Liver (tissue), 9 donors: Measurements from ENCODE around the gene GRIK2. TPM values are rescaled to one million over a fixed set of nuclear protein-coding genes. Genes with fewer than 3 reads are reported as not detected.

Experiments used
- DNase-seq: peaks from one replicate; pipeline ENCODE4 v3.0.0-alpha.2; 2017; ENCODE audit warnings: low spot score
- H3K27ac ChIP-seq, 2 donors: one replicate each; pipeline ENCODE4 v1.7.0; 2013; ENCODE audit warnings: inconsistent platforms in 2 of 2, low read length in 2 of 2, control low read depth in 1 of 2, low read depth in 1 of 2, mild to moderate bottlenecking in 1 of 2
- H3K27me3 ChIP-seq, 4 donors: one replicate each; pipeline versions ENCODE4 v1.6.1 to v1.7.0; 2013; ENCODE audit warnings: low read length in 3 of 4, inconsistent platforms in 1 of 4, mild to moderate bottlenecking in 1 of 4, moderate library complexity in 1 of 4; ENCODE audit not compliant: control insufficient read depth in 4 of 4, insufficient read depth in 4 of 4
- H3K36me3 ChIP-seq, 4 donors: one replicate each; pipeline versions ENCODE4 v1.6.1 to v1.7.0; 2013; ENCODE audit warnings: low read length in 3 of 4, mild to moderate bottlenecking in 3 of 4, low read depth in 1 of 4, moderate library complexity in 1 of 4; ENCODE audit not compliant: control insufficient read depth in 4 of 4, insufficient read depth in 3 of 4
- H3K4me1 ChIP-seq, 4 donors: one replicate each; pipeline versions ENCODE4 v1.6.1 to v1.7.0; 2013; ENCODE audit warnings: low read length in 3 of 4, mild to moderate bottlenecking in 3 of 4, moderate library complexity in 1 of 4; ENCODE audit not compliant: control insufficient read depth in 4 of 4, insufficient read depth in 4 of 4
- H3K4me3 ChIP-seq, 3 donors: one replicate each; pipeline versions ENCODE4 v1.6.1 to v1.7.0; 2013; ENCODE audit warnings: low read length in 3 of 3, control low read depth in 1 of 3, low read depth in 1 of 3, mild to moderate bottlenecking in 1 of 3
- H3K9ac ChIP-seq, 2 donors: one replicate each; pipeline ENCODE4 v1.7.0; 2013; ENCODE audit warnings: low read length in 2 of 2, mild to moderate bottlenecking in 2 of 2, moderate library complexity in 2 of 2, control low read depth in 1 of 2, low read depth in 1 of 2
- H3K9me3 ChIP-seq, 4 donors: one replicate each; pipeline versions ENCODE4 v1.6.1 to v1.7.0; 2013; ENCODE audit warnings: low read length in 3 of 4; ENCODE audit not compliant: control insufficient read depth in 4 of 4
- ATF3 ChIP-seq: IDR thresholded peaks from 2 replicates; pipeline ENCODE4 v1.6.1; 2016; ENCODE audit warnings: antibody characterized with exemption
- EGR1 ChIP-seq, 2 donors: IDR thresholded peaks; 2 replicates each; pipeline ENCODE4 v1.6.1; 2016 to 2018; ENCODE audit warnings: antibody characterized with exemption in 2 of 2, low read depth in 2 of 2
- FOXA1 ChIP-seq: IDR thresholded peaks from 2 replicates; pipeline ENCODE4 v1.6.1; 2016; ENCODE audit warnings: antibody characterized with exemption
- FOXA2 ChIP-seq: IDR thresholded peaks from 2 replicates; pipeline ENCODE4 v1.6.1; 2016; ENCODE audit warnings: antibody characterized with exemption
- GABPA ChIP-seq, 2 donors: IDR thresholded peaks in 1 of 2; conservative IDR thresholded peaks in 1 of 2; 2 replicates each; pipeline ENCODE4 v1.6.1; 2016; ENCODE audit warnings: antibody characterized with exemption in 2 of 2, mild to moderate bottlenecking in 1 of 2, moderate library complexity in 1 of 2
- HNF4A ChIP-seq, 2 donors: conservative IDR thresholded peaks; 2 replicates each; pipeline ENCODE4 v1.6.1; 2016; ENCODE audit warnings: antibody characterized with exemption in 2 of 2, mild to moderate bottlenecking in 2 of 2
- HNF4G ChIP-seq: IDR thresholded peaks from 2 replicates; pipeline ENCODE4 v1.6.1; 2016; ENCODE audit warnings: antibody characterized with exemption
- JUND ChIP-seq, 2 donors: IDR thresholded peaks; 2 replicates each; pipeline ENCODE4 v1.6.1; 2016; ENCODE audit warnings: antibody characterized with exemption in 2 of 2
- MAX ChIP-seq: IDR thresholded peaks from 2 replicates; pipeline ENCODE4 v1.6.1; 2016; ENCODE audit warnings: antibody characterized with exemption
- NR2F2 ChIP-seq: IDR thresholded peaks from 2 replicates; pipeline ENCODE4 v1.6.1; 2016; ENCODE audit warnings: antibody characterized with exemption
- RAD21 ChIP-seq, 2 donors: IDR thresholded peaks; 2 replicates each; pipeline ENCODE4 v1.6.1; 2016; ENCODE audit warnings: antibody characterized with exemption in 2 of 2, mild to moderate bottlenecking in 2 of 2
- RXRA ChIP-seq, 2 donors: IDR thresholded peaks; 2 replicates each; pipeline ENCODE4 v1.6.1; 2017 to 2018; ENCODE audit warnings: antibody characterized with exemption in 2 of 2, mild to moderate bottlenecking in 1 of 2
- SP1 ChIP-seq: IDR thresholded peaks from 2 replicates; pipeline ENCODE4 v1.6.1; 2018; ENCODE audit warnings: antibody characterized with exemption, mild to moderate bottlenecking
- TAF1 ChIP-seq: conservative IDR thresholded peaks from 2 replicates; pipeline ENCODE4 v1.6.1; 2016; ENCODE audit warnings: antibody characterized with exemption, mild to moderate bottlenecking
- YY1 ChIP-seq: IDR thresholded peaks from 2 replicates; pipeline ENCODE4 v1.6.1; 2016; ENCODE audit warnings: antibody characterized with exemption, mild to moderate bottlenecking
- WGBS: extraction: QIAGEN DNeasy Blood & Tissue Kit; methylation state at CpG from one replicate; pipeline ENCODE4 v1.1.7; 2013; 5-methylcytosine and 5-hydroxymethylcytosine counted together
- polyA plus RNA-seq, 2 donors: library from polyadenylated mRNA; stranded (reverse) in 1 of 2; unstranded in 1 of 2; fragments of 200-250 nt in 1 of 2; fragments of >200 nt in 1 of 2; fragmentation: Nextera tagmentation in 1 of 2; extraction: Ambion mirVana in 1 of 2; gene quantifications; one replicate each; pipeline versions ENCODE4 v1.2.1 to v1.2.3, GENCODE V29; 2013 to 2015
- total RNA-seq, 2 donors: library from RNA; depleted of rRNA; stranded (reverse); fragments of >200 nt; gene quantifications; one replicate each; pipeline ENCODE4 v1.2.3, GENCODE V29; 2014
- TF ChIP-seq, protein P1 (sequence below): IDR thresholded peaks from 2 replicates; pipeline ENCODE4 v1.6.1; 2016; ENCODE audit warnings: antibody characterized with exemption, mild to moderate bottlenecking
- TF ChIP-seq, protein P2 (sequence below): IDR thresholded peaks from 2 replicates; pipeline ENCODE4 v1.6.1; 2016; ENCODE audit warnings: antibody characterized with exemption
- TF ChIP-seq, protein P3 (sequence below): fragments of 150-350 bp; IDR thresholded peaks from 2 replicates; pipeline ENCODE4 v1.5.1; 2017; ENCODE audit warnings: improper control_type of control experiment, low read depth, low read length; ENCODE audit not compliant: missing input control
- donor health status: healthy.
- donor health status: healthy.
- donor health status: healthy.
- donor health status: healthy.
- donor health status: healthy.

GRIK2 gene
- total and polyA plus RNA-seq, 4 donors: 0.02 to 0.17 (median 0.05) TPM

- Histone ChIP-seq H3K36me3 (no peaks in the 10 kb centered on the region), H3K4me1 (no peaks in the 10 kb centered on the region), H3K9me3 (peaks cover 0 to 14% (median 1%) of the 10 kb centered on the region in 4 donors), H3K4me3 (no peak overlapping the region), H3K9ac (no peak overlapping the region), H3K27ac (no peak overlapping the region), H3K27me3 (no peaks in the 10 kb centered on the region)
- no peak for DNase-seq
- WGBS: 84% methylated on average over 5 of the region's 5 CpGs
- TF ChIP-seq, protein P1, sequence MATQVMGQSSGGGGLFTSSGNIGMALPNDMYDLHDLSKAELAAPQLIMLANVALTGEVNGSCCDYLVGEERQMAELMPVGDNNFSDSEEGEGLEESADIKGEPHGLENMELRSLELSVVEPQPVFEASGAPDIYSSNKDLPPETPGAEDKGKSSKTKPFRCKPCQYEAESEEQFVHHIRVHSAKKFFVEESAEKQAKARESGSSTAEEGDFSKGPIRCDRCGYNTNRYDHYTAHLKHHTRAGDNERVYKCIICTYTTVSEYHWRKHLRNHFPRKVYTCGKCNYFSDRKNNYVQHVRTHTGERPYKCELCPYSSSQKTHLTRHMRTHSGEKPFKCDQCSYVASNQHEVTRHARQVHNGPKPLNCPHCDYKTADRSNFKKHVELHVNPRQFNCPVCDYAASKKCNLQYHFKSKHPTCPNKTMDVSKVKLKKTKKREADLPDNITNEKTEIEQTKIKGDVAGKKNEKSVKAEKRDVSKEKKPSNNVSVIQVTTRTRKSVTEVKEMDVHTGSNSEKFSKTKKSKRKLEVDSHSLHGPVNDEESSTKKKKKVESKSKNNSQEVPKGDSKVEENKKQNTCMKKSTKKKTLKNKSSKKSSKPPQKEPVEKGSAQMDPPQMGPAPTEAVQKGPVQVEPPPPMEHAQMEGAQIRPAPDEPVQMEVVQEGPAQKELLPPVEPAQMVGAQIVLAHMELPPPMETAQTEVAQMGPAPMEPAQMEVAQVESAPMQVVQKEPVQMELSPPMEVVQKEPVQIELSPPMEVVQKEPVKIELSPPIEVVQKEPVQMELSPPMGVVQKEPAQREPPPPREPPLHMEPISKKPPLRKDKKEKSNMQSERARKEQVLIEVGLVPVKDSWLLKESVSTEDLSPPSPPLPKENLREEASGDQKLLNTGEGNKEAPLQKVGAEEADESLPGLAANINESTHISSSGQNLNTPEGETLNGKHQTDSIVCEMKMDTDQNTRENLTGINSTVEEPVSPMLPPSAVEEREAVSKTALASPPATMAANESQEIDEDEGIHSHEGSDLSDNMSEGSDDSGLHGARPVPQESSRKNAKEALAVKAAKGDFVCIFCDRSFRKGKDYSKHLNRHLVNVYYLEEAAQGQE: no peak
- TF ChIP-seq EGR1 (IDR thresholded peaks at IDR 0.05; ENCODE audit: low read depth in 2 of 2): no peak
- TF ChIP-seq HNF4G: no peak
- TF ChIP-seq HNF4A (conservative IDR thresholded peaks at IDR 0.05): no peak
- no peak for TF ChIP-seq JUND (IDR thresholded peaks at IDR 0.05)
- no peak for TF ChIP-seq ATF3
- TF ChIP-seq, protein P2, sequence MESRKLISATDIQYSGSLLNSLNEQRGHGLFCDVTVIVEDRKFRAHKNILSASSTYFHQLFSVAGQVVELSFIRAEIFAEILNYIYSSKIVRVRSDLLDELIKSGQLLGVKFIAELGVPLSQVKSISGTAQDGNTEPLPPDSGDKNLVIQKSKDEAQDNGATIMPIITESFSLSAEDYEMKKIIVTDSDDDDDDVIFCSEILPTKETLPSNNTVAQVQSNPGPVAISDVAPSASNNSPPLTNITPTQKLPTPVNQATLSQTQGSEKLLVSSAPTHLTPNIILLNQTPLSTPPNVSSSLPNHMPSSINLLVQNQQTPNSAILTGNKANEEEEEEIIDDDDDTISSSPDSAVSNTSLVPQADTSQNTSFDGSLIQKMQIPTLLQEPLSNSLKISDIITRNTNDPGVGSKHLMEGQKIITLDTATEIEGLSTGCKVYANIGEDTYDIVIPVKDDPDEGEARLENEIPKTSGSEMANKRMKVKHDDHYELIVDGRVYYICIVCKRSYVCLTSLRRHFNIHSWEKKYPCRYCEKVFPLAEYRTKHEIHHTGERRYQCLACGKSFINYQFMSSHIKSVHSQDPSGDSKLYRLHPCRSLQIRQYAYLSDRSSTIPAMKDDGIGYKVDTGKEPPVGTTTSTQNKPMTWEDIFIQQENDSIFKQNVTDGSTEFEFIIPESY: no peak
- no peak for TF ChIP-seq SP1
- no peak for TF ChIP-seq FOXA2
- no peak for TF ChIP-seq GABPA (IDR thresholded peaks at IDR 0.05 in 1 of 2, conservative IDR thresholded peaks at IDR 0.05 in 1 of 2)
- TF ChIP-seq RXRA (IDR thresholded peaks at IDR 0.05): no peak
- no peak for TF ChIP-seq TAF1
These were observed 431.2 kb downstream of the GRIK2 start for GRCh38 chr6:101824551-101825345.

DNA sequence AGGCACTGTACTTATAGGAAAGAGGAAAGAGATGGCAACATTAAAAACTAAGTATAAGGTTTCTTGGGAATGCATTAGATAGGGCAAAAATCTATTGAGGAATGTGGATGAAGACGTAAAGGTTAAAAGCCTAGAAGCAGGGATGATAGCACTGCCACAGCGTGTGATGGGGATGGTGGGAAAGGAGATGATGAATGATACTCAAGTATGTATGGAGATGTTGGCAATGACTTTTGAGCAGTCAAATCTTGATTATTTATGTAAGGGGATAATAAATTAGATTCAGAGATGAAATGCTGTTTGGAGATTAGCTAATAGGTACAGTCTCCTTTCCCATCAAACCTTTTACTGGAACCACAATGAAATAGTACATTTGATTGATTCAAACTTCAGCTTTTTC is 432.8 kb downstream of the GRIK2 start:
- Histone ChIP-seq H3K4me3 (no peak overlapping the region), H3K9me3 (peaks cover 0 to 16% (median 1%) of the 10 kb centered on the region in 4 donors), H3K4me1 (no peaks in the 10 kb centered on the region), H3K36me3 (no peaks in the 10 kb centered on the region), H3K9ac (no peak overlapping the region), H3K27me3 (no peaks in the 10 kb centered on the region), H3K27ac (no peak overlapping the region)
- WGBS: 89% methylated on average over 2 of the region's 2 CpGs
- no peak for DNase-seq
- TF ChIP-seq ATF3: no peak
- TF ChIP-seq GABPA (IDR thresholded peaks at IDR 0.05 in 1 of 2, conservative IDR thresholded peaks at IDR 0.05 in 1 of 2): no peak
- no peak for TF ChIP-seq TAF1
- TF ChIP-seq JUND (IDR thresholded peaks at IDR 0.05): no peak
- no peak for TF ChIP-seq EGR1 (IDR thresholded peaks at IDR 0.05; ENCODE audit: low read depth in 2 of 2)
- TF ChIP-seq, protein P3, sequence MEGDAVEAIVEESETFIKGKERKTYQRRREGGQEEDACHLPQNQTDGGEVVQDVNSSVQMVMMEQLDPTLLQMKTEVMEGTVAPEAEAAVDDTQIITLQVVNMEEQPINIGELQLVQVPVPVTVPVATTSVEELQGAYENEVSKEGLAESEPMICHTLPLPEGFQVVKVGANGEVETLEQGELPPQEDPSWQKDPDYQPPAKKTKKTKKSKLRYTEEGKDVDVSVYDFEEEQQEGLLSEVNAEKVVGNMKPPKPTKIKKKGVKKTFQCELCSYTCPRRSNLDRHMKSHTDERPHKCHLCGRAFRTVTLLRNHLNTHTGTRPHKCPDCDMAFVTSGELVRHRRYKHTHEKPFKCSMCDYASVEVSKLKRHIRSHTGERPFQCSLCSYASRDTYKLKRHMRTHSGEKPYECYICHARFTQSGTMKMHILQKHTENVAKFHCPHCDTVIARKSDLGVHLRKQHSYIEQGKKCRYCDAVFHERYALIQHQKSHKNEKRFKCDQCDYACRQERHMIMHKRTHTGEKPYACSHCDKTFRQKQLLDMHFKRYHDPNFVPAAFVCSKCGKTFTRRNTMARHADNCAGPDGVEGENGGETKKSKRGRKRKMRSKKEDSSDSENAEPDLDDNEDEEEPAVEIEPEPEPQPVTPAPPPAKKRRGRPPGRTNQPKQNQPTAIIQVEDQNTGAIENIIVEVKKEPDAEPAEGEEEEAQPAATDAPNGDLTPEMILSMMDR: no peak
- TF ChIP-seq HNF4A (conservative IDR thresholded peaks at IDR 0.05): no peak
- no peak for TF ChIP-seq MAX
- TF ChIP-seq HNF4G: no peak
- TF ChIP-seq FOXA1: no peak
- TF ChIP-seq SP1: no peak
- TF ChIP-seq, protein P1: no peak
- TF ChIP-seq RAD21 (IDR thresholded peaks at IDR 0.05): no peak
- TF ChIP-seq NR2F2: no peak
- TF ChIP-seq YY1: no peak
